Lung (tissue), 12 donors: ENCODE data around the gene TPD52L2. TPM values are rescaled to one million over a fixed set of nuclear protein-coding genes. Genes with fewer than 3 reads are reported as not detected.

Experiments
- ATAC-seq: fragments of 200-7000 bp; cut with Tn5 transposase; one replicate; pipeline ENCODE4 v1.9.1; 2020; ENCODE audit warnings: moderate number of reproducible peaks; ENCODE audit not compliant: insufficient read depth, low FRiP score
- DNase-seq, 3 donors: peaks; one replicate each; pipeline ENCODE4 v3.0.0-alpha.2; 2013 to 2017
- H3K27ac ChIP-seq, 2 donors: one replicate each; pipeline ENCODE4 v1.5.1; 2013; ENCODE audit warnings: mild to moderate bottlenecking in 2 of 2, moderate library complexity in 2 of 2, control low read depth in 1 of 2, inconsistent platforms in 1 of 2, low read depth in 1 of 2, low read length in 1 of 2
- H3K27me3 ChIP-seq, 3 donors: one replicate each; pipeline ENCODE4 v1.5.1; 2013; ENCODE audit warnings: low read length in 2 of 3; ENCODE audit not compliant: control insufficient read depth in 3 of 3, insufficient read depth in 3 of 3
- H3K36me3 ChIP-seq, 4 donors: one replicate each; pipeline ENCODE4 v1.5.1; 2013; ENCODE audit warnings: low read length in 4 of 4, mild to moderate bottlenecking in 1 of 4, moderate library complexity in 1 of 4; ENCODE audit not compliant: control insufficient read depth in 4 of 4, insufficient read depth in 4 of 4
- H3K4me1 ChIP-seq, 5 donors: one replicate each; pipeline ENCODE4 v1.5.1; 2013; ENCODE audit warnings: low read length in 5 of 5, mild to moderate bottlenecking in 2 of 5, moderate library complexity in 1 of 5; ENCODE audit not compliant: control insufficient read depth in 5 of 5, insufficient read depth in 5 of 5
- H3K4me3 ChIP-seq: one replicate; pipeline ENCODE4 v1.5.1; 2013; ENCODE audit warnings: mild to moderate bottlenecking, control low read depth, moderate library complexity
- H3K9ac ChIP-seq, 2 donors: one replicate each; pipeline ENCODE4 v1.5.1; 2013; ENCODE audit warnings: low read length in 2 of 2, control low read depth in 1 of 2; ENCODE audit not compliant: insufficient read depth in 1 of 2
- H3K9me3 ChIP-seq, 4 donors: one replicate each; pipeline ENCODE4 v1.5.1; 2013; ENCODE audit warnings: low read length in 3 of 4, mild to moderate bottlenecking in 1 of 4, moderate library complexity in 1 of 4; ENCODE audit not compliant: control insufficient read depth in 4 of 4, insufficient read depth in 3 of 4
- WGBS, 2 donors: extraction: QIAGEN DNeasy Blood & Tissue Kit; methylation state at CpG; one replicate each; pipeline ENCODE4 v1.1.7; 2013; 5-methylcytosine and 5-hydroxymethylcytosine counted together
- polyA plus RNA-seq, 2 donors: library from polyadenylated mRNA; stranded (reverse); fragments of 200-250 nt; gene quantifications; one replicate each; pipeline ENCODE4 v1.2.1, GENCODE V29; 2013
- total RNA-seq, 2 donors: library from RNA; depleted of rRNA in 1 of 2; stranded (reverse); fragments of >200 nt in 1 of 2; gene quantifications; one replicate each; pipeline ENCODE4 v1.2.1, GENCODE V29; 2014 to 2021
- TF ChIP-seq, protein P1 (sequence below): IDR thresholded peaks from 2 replicates; pipeline ENCODE4 v1.5.1; 2012; ENCODE audit warnings: mild to moderate bottlenecking; ENCODE audit errors: control extremely low read depth, extremely low read depth
- donor health status: control.
- donor health status: control.
- donor health status: Bipolar disorder and iron deficiency.
- donor health status: healthy.
- donor health status: DM: yes; HTN: yes; CAD: no.

Gene TPD52L2
- total and polyA plus RNA-seq, 4 donors: 66.2 to 130 (median 79.3) TPM

GRCh38 chr20:63828951-63829350, 36.1 kb upstream of the TPD52L2 start:
- Histone ChIP-seq H3K36me3 (no peaks in the 10 kb centered on the region), H3K9ac (no peak overlapping the region), H3K27me3 (peaks cover 0 to 23% (median 5%) of the 10 kb centered on the region in 3 donors), H3K4me3 (no peak overlapping the region), H3K27ac (peak overlapping the region; percentile 20 to 74), H3K9me3 (no peaks in the 10 kb centered on the region), H3K4me1 (peaks cover 3 to 24% (median 6%) of the 10 kb centered on the region in 5 donors)
- TF ChIP-seq, protein P1, sequence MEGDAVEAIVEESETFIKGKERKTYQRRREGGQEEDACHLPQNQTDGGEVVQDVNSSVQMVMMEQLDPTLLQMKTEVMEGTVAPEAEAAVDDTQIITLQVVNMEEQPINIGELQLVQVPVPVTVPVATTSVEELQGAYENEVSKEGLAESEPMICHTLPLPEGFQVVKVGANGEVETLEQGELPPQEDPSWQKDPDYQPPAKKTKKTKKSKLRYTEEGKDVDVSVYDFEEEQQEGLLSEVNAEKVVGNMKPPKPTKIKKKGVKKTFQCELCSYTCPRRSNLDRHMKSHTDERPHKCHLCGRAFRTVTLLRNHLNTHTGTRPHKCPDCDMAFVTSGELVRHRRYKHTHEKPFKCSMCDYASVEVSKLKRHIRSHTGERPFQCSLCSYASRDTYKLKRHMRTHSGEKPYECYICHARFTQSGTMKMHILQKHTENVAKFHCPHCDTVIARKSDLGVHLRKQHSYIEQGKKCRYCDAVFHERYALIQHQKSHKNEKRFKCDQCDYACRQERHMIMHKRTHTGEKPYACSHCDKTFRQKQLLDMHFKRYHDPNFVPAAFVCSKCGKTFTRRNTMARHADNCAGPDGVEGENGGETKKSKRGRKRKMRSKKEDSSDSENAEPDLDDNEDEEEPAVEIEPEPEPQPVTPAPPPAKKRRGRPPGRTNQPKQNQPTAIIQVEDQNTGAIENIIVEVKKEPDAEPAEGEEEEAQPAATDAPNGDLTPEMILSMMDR: no peak
- DNase-seq: no peak
- ATAC-seq: no peak
- 66 to 80% methylated on average over 10 of the region's 10 CpGs for WGBS, 2 donors

DNA sequence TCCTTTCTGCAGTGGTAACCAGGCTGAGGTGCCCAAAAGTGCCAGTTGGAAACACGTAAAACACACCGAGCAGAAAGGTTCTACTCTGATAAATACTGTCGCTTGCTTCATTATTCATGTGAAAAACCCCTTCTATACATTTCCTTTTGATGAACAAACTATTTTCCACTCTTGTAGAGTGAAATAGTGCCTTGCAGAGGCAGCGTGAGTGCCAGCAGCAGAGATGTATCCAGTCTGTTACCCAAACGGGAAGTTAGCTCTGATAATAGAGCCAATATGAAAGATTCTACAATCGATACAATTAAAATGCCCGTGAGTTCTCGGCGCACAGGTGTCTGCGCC, 35.5 kb upstream of the TPD52L2 start:
- H3K4me3 ChIP-seq: peak overlapping the region; percentile 37
- peak overlapping the region in 1 of 2 donors; percentile 74 for H3K9ac ChIP-seq
- no peaks in the 10 kb centered on the region for H3K9me3 ChIP-seq
- DNase-seq (peak in 2 of 3 donors; percentile 48 to 50), ATAC-seq (no peak)
- WGBS, 2 donors: 5 to 9% methylated on average over 10 of the region's 10 CpGs
- H3K36me3 ChIP-seq: no peaks in the 10 kb centered on the region
- peaks cover 4 to 30% (median 10%) of the 10 kb centered on the region in 5 donors for H3K4me1 ChIP-seq
- peaks cover 0 to 23% (median 5%) of the 10 kb centered on the region in 3 donors for H3K27me3 ChIP-seq
- H3K27ac ChIP-seq: peak overlapping the region in 1 of 2 donors; percentile 74
- TF ChIP-seq, protein P1: no peak

- peaks cover 0 to 23% (median 5%) of the 10 kb centered on the region in 3 donors for H3K27me3 ChIP-seq
- TF ChIP-seq, protein P1: no peak
- H3K36me3 ChIP-seq: no peaks in the 10 kb centered on the region
- DNase-seq (peak in 2 of 3 donors; percentile 41 to 55), ATAC-seq (no peak)
- H3K27ac ChIP-seq: peak overlapping the region; percentile 26 to 74
- no peaks in the 10 kb centered on the region for H3K9me3 ChIP-seq
- peak overlapping the region in 1 of 2 donors; percentile 74 for H3K9ac ChIP-seq
- 0 to 1% methylated on average over 61 to 99 of the region's 99 CpGs for WGBS, 2 donors
- peak overlapping the region; percentile 37 for H3K4me3 ChIP-seq
- peaks cover 4 to 36% (median 14%) of the 10 kb centered on the region in 5 donors for H3K4me1 ChIP-seq
Measured at GRCh38 chr20:63829945-63830835, 34.9 kb upstream of the TPD52L2 start.
